ENCODE measurements around the gene USP14.
"Not testable (repeated sequence)": the region's sequence is repeated elsewhere in the genome, so short reads cannot be mapped to it uniquely, and the experiment has no call there.

USP14 gene

DNA sequence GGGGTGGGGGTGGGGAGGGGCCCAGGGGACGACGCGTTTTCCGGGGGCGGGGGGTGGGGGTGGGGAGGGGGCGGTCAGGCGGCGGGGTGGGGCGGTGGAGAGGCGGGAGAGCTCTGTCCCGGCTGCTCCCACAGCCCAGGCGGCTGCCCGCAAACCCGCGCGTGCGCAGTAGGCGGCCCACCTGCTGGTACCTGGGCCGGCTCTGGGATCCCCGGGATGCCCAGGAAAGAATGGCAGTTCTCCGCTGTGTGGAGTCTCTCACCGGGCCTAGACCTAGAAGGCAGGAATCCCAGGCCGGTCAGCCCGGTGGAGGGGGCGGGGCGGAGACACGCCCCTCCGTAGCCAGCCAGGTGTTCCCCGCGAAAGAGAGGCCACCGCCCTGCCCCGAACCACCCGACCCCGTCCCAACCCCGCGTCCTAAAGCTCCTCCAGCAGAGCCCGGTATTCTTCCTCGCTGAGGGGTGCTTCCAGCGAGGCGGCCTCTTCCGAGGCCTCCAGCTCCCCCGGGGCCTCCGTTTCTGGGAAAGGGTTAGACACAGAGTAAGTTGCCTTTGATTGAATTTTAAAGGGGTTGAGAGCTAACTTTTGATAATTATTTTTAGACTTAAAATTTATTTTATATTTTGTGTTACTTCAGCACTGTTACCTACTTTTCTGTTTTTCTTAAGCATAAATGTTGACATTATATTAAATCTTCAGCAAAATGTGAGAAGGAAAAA is 46.2 kb upstream of the USP14 start:
- DNase-seq, POLR2A ChIA-PET: not testable (repeated sequence)

DNA sequence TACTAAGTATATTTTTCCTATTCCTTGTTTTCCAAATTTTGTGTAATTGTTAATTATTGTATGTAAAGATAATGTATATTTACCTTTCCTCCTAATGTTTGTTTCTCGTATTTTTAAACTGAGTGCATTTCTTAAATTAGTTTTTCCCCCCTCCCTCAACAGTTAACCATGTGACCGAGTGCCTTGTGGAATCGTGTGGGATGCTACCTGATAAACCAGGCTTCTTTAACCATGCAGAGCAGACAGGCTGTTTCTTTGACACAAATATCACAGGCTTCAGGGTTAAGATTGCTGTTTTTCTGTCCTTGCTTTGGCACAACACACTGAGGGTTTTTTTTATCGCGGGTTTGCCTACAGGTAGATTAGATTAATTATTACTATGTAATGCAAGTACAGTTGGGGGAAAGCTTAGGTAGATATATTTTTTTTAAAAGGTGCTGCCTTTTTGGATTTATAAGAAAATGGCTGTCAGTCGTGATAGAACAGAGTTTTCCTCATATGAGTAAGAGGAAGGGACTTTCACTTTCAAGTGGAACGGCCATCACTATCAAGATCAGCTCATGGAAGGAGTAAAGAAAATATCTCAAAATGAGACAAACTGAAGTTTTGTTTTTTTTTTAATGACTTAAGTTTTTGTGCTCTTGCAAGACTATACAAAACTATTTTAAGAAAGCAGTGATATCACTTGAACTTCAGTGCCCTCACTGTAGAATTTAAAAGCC is 37.7 kb upstream of the USP14 start:
- H3K27ac ChIP-seq (ENCODE audit: insufficient read depth in 1 of 2, low read depth in 1 of 2, low read length in 2 of 2, poor library complexity in 1 of 2, severe bottlenecking in 2 of 2); CTCF ChIA-PET; POLR2A ChIA-PET; H3K27me3 ChIP-seq (replicated peaks in 2 of 5; ENCODE audit: control insufficient read depth in 4 of 5, insufficient read depth in 5 of 5, low read length in 4 of 5); H3K9me3 ChIP-seq (ENCODE audit: control extremely low read depth in 1 of 5, control insufficient read depth in 4 of 5, insufficient read depth in 2 of 5, low read depth in 1 of 5, low read length in 4 of 5); H3K4me1 ChIP-seq (ENCODE audit: control extremely low read depth in 1 of 4, control insufficient read depth in 4 of 4, insufficient read depth in 4 of 4, low read length in 3 of 4); H3K4me3 ChIP-seq (ENCODE audit: control insufficient read depth in 1 of 7, extremely low read depth in 1 of 7, insufficient read depth in 4 of 7, low read depth in 2 of 7, low read length in 6 of 7); H3K36me3 ChIP-seq (ENCODE audit: control insufficient read depth in 4 of 4, insufficient read depth in 4 of 4, low read length in 3 of 4); DNase-seq: not testable (repeated sequence)
- WGBS (ENCODE audit: insufficient coverage) = 57% methylated on average over 1 of the region's 7 CpGs

More for the DNA sequence above, 46.2 kb upstream of the USP14 start:
- H3K4me1 ChIP-seq (ENCODE audit: control extremely low read depth in 1 of 4, control insufficient read depth in 4 of 4, insufficient read depth in 4 of 4, low read length in 3 of 4); H3K9me3 ChIP-seq (ENCODE audit: control extremely low read depth in 1 of 5, control insufficient read depth in 4 of 5, insufficient read depth in 2 of 5, low read depth in 1 of 5, low read length in 4 of 5); H3K27ac ChIP-seq (ENCODE audit: insufficient read depth in 1 of 2, low read depth in 1 of 2, low read length in 2 of 2, poor library complexity in 1 of 2, severe bottlenecking in 2 of 2); H3K36me3 ChIP-seq (ENCODE audit: control insufficient read depth in 4 of 4, insufficient read depth in 4 of 4, low read length in 3 of 4); H3K27me3 ChIP-seq (replicated peaks in 2 of 5; ENCODE audit: control insufficient read depth in 4 of 5, insufficient read depth in 5 of 5, low read length in 4 of 5): not testable (repeated sequence)
- WGBS (ENCODE audit: insufficient coverage) = 53% methylated on average over 5 of the region's 43 CpGs
- CTCF ChIA-PET = interaction anchor here (1.5 kb wide), 1 partner anchor 39 kb away, joined by 3 read pairs; no protein-coding TSS in a partner anchor
- peak overlapping the region in 2 of 7 experiments; percentile 19 to 45 for H3K4me3 ChIP-seq (ENCODE audit: control insufficient read depth in 1 of 7, extremely low read depth in 1 of 7, insufficient read depth in 4 of 7, low read depth in 2 of 7, low read length in 6 of 7)

DNA sequence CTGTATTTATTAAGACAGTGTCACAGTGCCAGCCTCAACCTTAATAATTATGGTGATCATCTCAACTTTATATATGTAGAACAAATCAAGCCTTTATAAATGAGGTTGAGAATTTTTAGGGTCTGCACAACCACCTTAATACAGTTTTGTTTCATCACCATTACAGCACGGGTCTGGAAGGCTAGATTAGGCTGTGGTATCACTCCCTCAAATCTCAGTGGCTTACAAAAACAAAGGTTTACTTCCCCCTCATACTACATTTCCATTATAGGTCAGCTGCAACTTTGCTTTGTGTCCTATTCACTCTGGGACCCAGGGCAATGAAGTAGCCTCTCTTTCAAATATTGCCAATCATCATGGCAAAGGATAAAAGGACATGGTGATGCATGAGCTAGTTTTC is 23.3 kb upstream of the USP14 start:
- H3K27me3 ChIP-seq (replicated peaks in 2 of 5; ENCODE audit: control insufficient read depth in 4 of 5, insufficient read depth in 5 of 5, low read length in 4 of 5) = no peaks in the 10 kb centered on the region
- CTCF ChIA-PET = no interaction called here
- H3K4me3 ChIP-seq (ENCODE audit: control insufficient read depth in 1 of 7, extremely low read depth in 1 of 7, insufficient read depth in 4 of 7, low read depth in 2 of 7, low read length in 6 of 7) = no peak overlapping the region
- no peak overlapping the region for H3K27ac ChIP-seq (ENCODE audit: insufficient read depth in 1 of 2, low read depth in 1 of 2, low read length in 2 of 2, poor library complexity in 1 of 2, severe bottlenecking in 2 of 2)
- H3K4me1 ChIP-seq (ENCODE audit: control extremely low read depth in 1 of 4, control insufficient read depth in 4 of 4, insufficient read depth in 4 of 4, low read length in 3 of 4) = no peaks in the 10 kb centered on the region
- peaks cover 0 to under 1% (median 0%) of the 10 kb centered on the region in 5 experiments for H3K9me3 ChIP-seq (ENCODE audit: control extremely low read depth in 1 of 5, control insufficient read depth in 4 of 5, insufficient read depth in 2 of 5, low read depth in 1 of 5, low read length in 4 of 5)
- no peak for DNase-seq
- H3K36me3 ChIP-seq (ENCODE audit: control insufficient read depth in 4 of 4, insufficient read depth in 4 of 4, low read length in 3 of 4) = no peaks in the 10 kb centered on the region
- POLR2A ChIA-PET = no interaction called here
- WGBS (ENCODE audit: insufficient coverage) = no CpG with 5 or more reads among the region's 1 CpG

DNA sequence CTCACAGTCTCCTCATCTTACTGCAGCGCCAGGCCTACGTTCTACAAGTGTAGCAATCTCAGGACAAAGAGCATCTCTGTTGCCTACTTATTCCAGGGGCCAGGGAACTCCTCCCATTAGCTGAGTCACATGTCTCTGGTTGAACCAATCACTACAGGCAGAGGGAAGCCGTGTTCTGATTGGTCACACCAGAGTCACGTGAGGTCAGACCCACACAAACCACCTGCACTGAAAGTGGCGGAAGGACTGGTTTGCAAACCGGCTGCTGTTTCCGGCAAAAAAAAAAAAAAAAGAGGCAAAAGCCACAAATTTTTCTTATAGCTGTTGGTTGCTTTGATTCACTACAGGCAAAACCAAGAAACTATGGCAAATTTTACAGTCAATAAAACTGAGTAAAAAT is 21.9 kb upstream of the USP14 start:
- H3K4me1 ChIP-seq (ENCODE audit: control extremely low read depth in 1 of 4, control insufficient read depth in 4 of 4, insufficient read depth in 4 of 4, low read length in 3 of 4) = no peaks in the 10 kb centered on the region
- WGBS (ENCODE audit: insufficient coverage) = 73% methylated on average over 4 of the region's 7 CpGs

DNA sequence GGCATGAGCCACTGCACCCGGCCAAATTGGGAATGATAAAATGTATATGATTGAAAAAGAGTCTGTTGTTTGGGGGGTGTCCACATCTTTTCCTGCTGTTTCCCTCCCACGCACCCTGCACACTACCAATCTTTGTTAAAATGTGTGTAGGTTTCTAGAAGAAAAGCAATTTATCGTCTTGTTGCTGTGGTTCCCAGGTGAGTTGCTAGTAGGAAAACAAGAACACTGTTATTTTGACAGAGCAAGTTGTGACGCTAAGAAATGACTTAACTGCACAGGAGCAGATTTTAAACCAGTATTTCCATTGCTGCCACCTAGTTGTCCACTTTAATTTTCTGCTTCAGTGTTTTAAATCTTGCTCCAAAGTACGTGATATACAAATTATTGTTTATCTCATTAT is 21.0 kb upstream of the USP14 start:
- POLR2A ChIA-PET = no interaction called here
- no CpG with 5 or more reads among the region's 5 CpGs for WGBS (ENCODE audit: insufficient coverage)
- CTCF ChIA-PET = no interaction called here

More for the DNA sequence above, 21.9 kb upstream of the USP14 start:
- no peak overlapping the region for H3K4me3 ChIP-seq (ENCODE audit: control insufficient read depth in 1 of 7, extremely low read depth in 1 of 7, insufficient read depth in 4 of 7, low read depth in 2 of 7, low read length in 6 of 7)
- H3K36me3 ChIP-seq (ENCODE audit: control insufficient read depth in 4 of 4, insufficient read depth in 4 of 4, low read length in 3 of 4) = no peaks in the 10 kb centered on the region
- H3K27ac ChIP-seq (ENCODE audit: insufficient read depth in 1 of 2, low read depth in 1 of 2, low read length in 2 of 2, poor library complexity in 1 of 2, severe bottlenecking in 2 of 2) = no peak overlapping the region
- no peaks in the 10 kb centered on the region for H3K27me3 ChIP-seq (replicated peaks in 2 of 5; ENCODE audit: control insufficient read depth in 4 of 5, insufficient read depth in 5 of 5, low read length in 4 of 5)
- CTCF ChIA-PET = no interaction called here
- DNase-seq = peak in 2 of 3 donors; percentile 25 to 49
- H3K9me3 ChIP-seq (ENCODE audit: control extremely low read depth in 1 of 5, control insufficient read depth in 4 of 5, insufficient read depth in 2 of 5, low read depth in 1 of 5, low read length in 4 of 5) = no peaks in the 10 kb centered on the region
- POLR2A ChIA-PET = interaction anchor here (0.6 kb wide), 1 partner anchor 439 kb away, joined by 3 read pairs; no protein-coding TSS in a partner anchor

DNA sequence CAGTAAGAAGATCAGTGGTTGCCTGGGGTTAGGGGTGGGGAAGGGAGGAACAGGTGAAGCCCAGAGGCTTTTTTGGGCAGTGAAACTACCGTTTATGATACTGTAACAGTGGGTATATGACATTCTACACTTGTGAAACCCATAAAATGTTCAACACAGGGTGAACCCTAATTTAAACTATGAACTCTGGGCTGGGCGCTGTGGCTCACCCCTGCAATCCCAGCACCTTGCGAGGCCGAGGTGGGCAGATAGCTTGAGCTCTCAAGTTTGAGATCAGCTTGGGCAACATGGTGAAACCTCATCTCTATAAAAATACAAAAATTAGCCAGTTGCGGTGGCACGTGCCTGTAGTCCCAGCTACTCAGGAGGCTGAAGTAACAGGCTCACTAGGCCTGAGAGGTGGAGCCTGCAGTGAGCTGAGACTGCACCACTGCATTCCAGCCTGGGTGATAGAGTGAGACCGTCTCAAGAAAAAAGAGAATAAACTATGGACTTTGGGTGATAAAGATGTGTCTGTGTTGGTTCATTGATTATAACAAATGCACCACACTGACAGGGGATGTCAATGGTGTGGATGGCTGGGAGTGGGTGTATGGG is 17.6 kb upstream of the USP14 start:
- no peaks in the 10 kb centered on the region for H3K9me3 ChIP-seq (ENCODE audit: control extremely low read depth in 1 of 5, control insufficient read depth in 4 of 5, insufficient read depth in 2 of 5, low read depth in 1 of 5, low read length in 4 of 5)
- CTCF ChIA-PET = no interaction called here
- H3K4me1 ChIP-seq (ENCODE audit: control extremely low read depth in 1 of 4, control insufficient read depth in 4 of 4, insufficient read depth in 4 of 4, low read length in 3 of 4) = no peaks in the 10 kb centered on the region
- no peaks in the 10 kb centered on the region for H3K36me3 ChIP-seq (ENCODE audit: control insufficient read depth in 4 of 4, insufficient read depth in 4 of 4, low read length in 3 of 4)
- no peak overlapping the region for H3K4me3 ChIP-seq (ENCODE audit: control insufficient read depth in 1 of 7, extremely low read depth in 1 of 7, insufficient read depth in 4 of 7, low read depth in 2 of 7, low read length in 6 of 7)
- peaks cover 0 to 3% (median 0%) of the 10 kb centered on the region in 5 experiments for H3K27me3 ChIP-seq (replicated peaks in 2 of 5; ENCODE audit: control insufficient read depth in 4 of 5, insufficient read depth in 5 of 5, low read length in 4 of 5)
- WGBS (ENCODE audit: insufficient coverage) = 97% methylated on average over 7 of the region's 7 CpGs
- POLR2A ChIA-PET = no interaction called here
- no peak overlapping the region for H3K27ac ChIP-seq (ENCODE audit: insufficient read depth in 1 of 2, low read depth in 1 of 2, low read length in 2 of 2, poor library complexity in 1 of 2, severe bottlenecking in 2 of 2)
- DNase-seq = no peak

More for the DNA sequence above, 21.0 kb upstream of the USP14 start:
- Histone ChIP-seq H3K27me3 (replicated peaks in 2 of 5; ENCODE audit: control insufficient read depth in 4 of 5, insufficient read depth in 5 of 5, low read length in 4 of 5) (no peaks in the 10 kb centered on the region), H3K36me3 (ENCODE audit: control insufficient read depth in 4 of 4, insufficient read depth in 4 of 4, low read length in 3 of 4) (no peaks in the 10 kb centered on the region), H3K4me1 (ENCODE audit: control extremely low read depth in 1 of 4, control insufficient read depth in 4 of 4, insufficient read depth in 4 of 4, low read length in 3 of 4) (no peaks in the 10 kb centered on the region), H3K9me3 (ENCODE audit: control extremely low read depth in 1 of 5, control insufficient read depth in 4 of 5, insufficient read depth in 2 of 5, low read depth in 1 of 5, low read length in 4 of 5) (no peaks in the 10 kb centered on the region), H3K4me3 (ENCODE audit: control insufficient read depth in 1 of 7, extremely low read depth in 1 of 7, insufficient read depth in 4 of 7, low read depth in 2 of 7, low read length in 6 of 7) (no peak overlapping the region), H3K27ac (ENCODE audit: insufficient read depth in 1 of 2, low read depth in 1 of 2, low read length in 2 of 2, poor library complexity in 1 of 2, severe bottlenecking in 2 of 2) (no peak overlapping the region)
- DNase-seq = no peak
